Measurements from ENCODE around the gene ISYNA1. TPM values are rescaled to one million over a fixed set of nuclear protein-coding genes. Genes with fewer than 3 reads are reported as not detected.

The ISYNA1 gene
- total and polyA plus RNA-seq, 2 donors (not counting 1 experiment from before 2014, with no cell fraction given): 22.6 to 28.3 TPM

- no peak overlapping the region for H3K4me3 ChIP-seq (ENCODE audit: control extremely low read depth in 1 of 5, extremely low read depth in 1 of 5, insufficient read depth in 1 of 5, low read depth in 2 of 5, low read length in 4 of 5)
- ChIA-PET POLR2A (no interaction called here), CTCF (interaction anchor here (0.6 to 3.3 kb wide), 5 partner anchors 11 to 408 kb away, joined by 3 to 11 read pairs (median 4); partner anchors contain the start of gene SSBP4)
- DNase-seq: no peak
- Mint-ChIP-seq H3K4me3 (no peak overlapping the region), H3K4me1 (peaks cover 27% of the 10 kb centered on the region), H3K9me3 (ENCODE audit: insufficient read depth) (no peaks in the 10 kb centered on the region), H3K27ac (peak overlapping the region; percentile 24), H3K27me3 (no peaks in the 10 kb centered on the region)
- peaks cover 14 to 33% of the 10 kb centered on the region in 2 donors for H3K4me1 ChIP-seq (ENCODE audit: control insufficient read depth in 2 of 2, insufficient read depth in 2 of 2, low read length in 2 of 2)
- H3K27ac ChIP-seq (ENCODE audit: low read length in 2 of 2): no peak overlapping the region
- no peak overlapping the region for H3K9ac ChIP-seq (ENCODE audit: low read length)
- no peak for ATAC-seq (ENCODE audit: low read depth)
- no peaks in the 10 kb centered on the region for H3K9me3 ChIP-seq (ENCODE audit: control extremely low read depth in 1 of 3, control insufficient read depth in 2 of 3, insufficient read depth in 1 of 3, low read length in 2 of 3)
- H3K27me3 ChIP-seq (replicated peaks in 1 of 4; ENCODE audit: control extremely low read depth in 1 of 4, control insufficient read depth in 3 of 4, insufficient read depth in 4 of 4, low read length in 3 of 4): no peaks in the 10 kb centered on the region
- H3K36me3 ChIP-seq (replicated peaks in 1 of 2; ENCODE audit: control extremely low read depth in 1 of 2, control insufficient read depth in 1 of 2, extremely low read depth in 1 of 2, insufficient read depth in 2 of 2, low read length in 1 of 2): peaks cover 0 to 16% of the 10 kb centered on the region in 2 experiments
- H3K79me2 ChIP-seq (ENCODE audit: control insufficient read depth, insufficient read depth, low read length): no peaks in the 10 kb centered on the region
- 97% methylated on average over 4 of the region's 9 CpGs for WGBS (ENCODE audit: insufficient coverage)
- peaks cover 27% of the 10 kb centered on the region for H4K20me1 ChIP-seq (ENCODE audit: control insufficient read depth, insufficient read depth, low read length, poor library complexity, severe bottlenecking)
- TF ChIP-seq CTCF (IDR thresholded peaks at IDR 0.05) (no peak), EZH2 (IDR thresholded peaks at IDR 0.05; ENCODE audit: borderline replicate concordance, insufficient read depth, low read depth, low read length, poor library complexity, severe bottlenecking) (no peak)
- intact Hi-C loops (cut with micrococcal nuclease): no loop called here
- H2AFZ ChIP-seq (ENCODE audit: insufficient read depth, low read depth, low read length, poor library complexity, severe bottlenecking): no peak overlapping the region
- H3K4me2 ChIP-seq (replicated peaks; ENCODE audit: low read depth, low read length, poor library complexity, severe bottlenecking): no peak overlapping the region
Observed at GRCh38 chr19:18439910-18440237, 1.9 kb upstream of the ISYNA1 start.

GRCh38 chr19:18439025-18439909 lies 1.3 kb upstream of the ISYNA1 start:
- Mint-ChIP-seq H3K27ac (no peak overlapping the region), H3K4me3 (peak overlapping the region; percentile 65), H3K27me3 (no peaks in the 10 kb centered on the region), H3K9me3 (ENCODE audit: insufficient read depth) (no peaks in the 10 kb centered on the region), H3K4me1 (peaks cover 33% of the 10 kb centered on the region)
- DNase-seq (peak; percentile 61), ATAC-seq (ENCODE audit: low read depth) (no peak)
- intact Hi-C loops (cut with micrococcal nuclease): no loop called here
- Histone ChIP-seq H4K20me1 (ENCODE audit: control insufficient read depth, insufficient read depth, low read length, poor library complexity, severe bottlenecking) (peaks cover 33% of the 10 kb centered on the region), H3K4me3 (ENCODE audit: control extremely low read depth in 1 of 5, extremely low read depth in 1 of 5, insufficient read depth in 1 of 5, low read depth in 2 of 5, low read length in 4 of 5) (no peak overlapping the region), H3K27ac (ENCODE audit: low read length in 2 of 2) (no peak overlapping the region), H3K79me2 (ENCODE audit: control insufficient read depth, insufficient read depth, low read length) (no peaks in the 10 kb centered on the region), H3K9me3 (ENCODE audit: control extremely low read depth in 1 of 3, control insufficient read depth in 2 of 3, insufficient read depth in 1 of 3, low read length in 2 of 3) (no peaks in the 10 kb centered on the region), H3K36me3 (replicated peaks in 1 of 2; ENCODE audit: control extremely low read depth in 1 of 2, control insufficient read depth in 1 of 2, extremely low read depth in 1 of 2, insufficient read depth in 2 of 2, low read length in 1 of 2) (peaks cover 0 to 10% of the 10 kb centered on the region in 2 experiments), H2AFZ (ENCODE audit: insufficient read depth, low read depth, low read length, poor library complexity, severe bottlenecking) (no peak overlapping the region), H3K4me2 (replicated peaks; ENCODE audit: low read depth, low read length, poor library complexity, severe bottlenecking) (no peak overlapping the region), H3K27me3 (replicated peaks in 1 of 4; ENCODE audit: control extremely low read depth in 1 of 4, control insufficient read depth in 3 of 4, insufficient read depth in 4 of 4, low read length in 3 of 4) (no peaks in the 10 kb centered on the region), H3K9ac (ENCODE audit: low read length) (no peak overlapping the region), H3K4me1 (ENCODE audit: control insufficient read depth in 2 of 2, insufficient read depth in 2 of 2, low read length in 2 of 2) (peaks cover 17 to 37% of the 10 kb centered on the region in 2 donors)
- CTCF ChIA-PET: interaction anchor here (0.7 to 3.3 kb wide), 3 partner anchors 9 to 408 kb away, joined by 3 to 11 read pairs (median 4); no protein-coding TSS in a partner anchor
- POLR2A ChIA-PET: no interaction called here
- no peak for TF ChIP-seq EZH2 (IDR thresholded peaks at IDR 0.05; ENCODE audit: borderline replicate concordance, insufficient read depth, low read depth, low read length, poor library complexity, severe bottlenecking)
- no peak for TF ChIP-seq CTCF (IDR thresholded peaks at IDR 0.05)
- WGBS (ENCODE audit: insufficient coverage): 81% methylated on average over 12 of the region's 13 CpGs
